ENCODE data around the gene TWIST2. TPM values are rescaled to one million over a fixed set of nuclear protein-coding genes. Genes with fewer than 3 reads are reported as not detected.

Gene TWIST2
- total and polyA plus RNA-seq, 10 of the 15 experiments (the other 5 are each of a cell fraction or from before 2014, with no cell fraction given), result not detected

DNA sequence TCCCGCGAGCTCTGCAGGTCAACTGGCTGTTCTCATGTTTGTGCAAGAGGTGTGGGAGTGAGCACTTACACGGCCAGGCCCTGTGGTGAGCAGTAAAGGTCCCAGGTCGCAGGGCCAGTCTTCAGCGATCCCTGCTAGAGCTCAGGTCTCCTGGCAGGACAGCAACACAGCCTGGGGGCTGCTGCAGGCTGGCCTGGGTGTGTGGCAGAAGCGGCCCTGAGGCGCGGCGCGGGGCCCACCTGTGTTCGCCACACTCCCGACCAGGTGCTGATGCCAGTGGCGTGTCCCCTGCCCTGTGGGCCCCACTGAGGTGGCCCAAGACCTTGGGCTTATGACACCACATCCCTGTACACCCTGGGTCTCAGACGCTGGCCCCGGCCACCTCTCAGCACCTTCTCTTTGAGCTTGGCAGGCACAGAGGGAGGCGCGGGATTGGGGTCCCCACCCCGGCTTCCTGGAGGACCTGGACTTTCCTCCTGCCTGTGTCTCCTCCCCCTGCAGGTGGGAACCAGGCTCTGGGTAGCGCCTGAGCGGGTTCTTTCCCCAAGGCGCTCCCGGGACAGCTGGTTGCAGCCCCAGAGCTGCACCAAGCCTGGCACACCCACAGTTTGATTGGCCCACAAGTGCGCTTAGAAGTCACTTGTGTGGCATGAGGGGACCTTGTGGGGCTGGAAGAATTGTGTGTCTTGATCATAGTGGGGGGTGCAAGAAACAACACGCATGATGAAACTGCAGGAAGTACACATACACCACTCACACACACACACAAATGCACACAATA, 59.2 kb downstream of the TWIST2 start:
- no peaks in the 10 kb centered on the region for H3K79me2 ChIP-seq (ENCODE audit: control insufficient read depth, insufficient read depth, low read length)
- no peak overlapping the region for H3K4me2 ChIP-seq (ENCODE audit: control insufficient read depth, insufficient read depth)
- H4K20me1 ChIP-seq (ENCODE audit: control insufficient read depth, insufficient read depth), result no peaks in the 10 kb centered on the region
- in situ Hi-C loops (cut with MboI), result no loop called here
- H3K27me3 ChIP-seq (replicated peaks in 1 of 2; ENCODE audit: control insufficient read depth in 2 of 2, insufficient read depth in 2 of 2, low read length in 1 of 2), result no peaks in the 10 kb centered on the region
- 61% methylated on average over 16 of the region's 24 CpGs for WGBS (ENCODE audit: insufficient coverage, insufficient replicate concordance, low lambda C conversion rate, missing lambda C conversion rate)
- POLR2A ChIA-PET, result no interaction called here
- TF ChIP-seq, protein P1, sequence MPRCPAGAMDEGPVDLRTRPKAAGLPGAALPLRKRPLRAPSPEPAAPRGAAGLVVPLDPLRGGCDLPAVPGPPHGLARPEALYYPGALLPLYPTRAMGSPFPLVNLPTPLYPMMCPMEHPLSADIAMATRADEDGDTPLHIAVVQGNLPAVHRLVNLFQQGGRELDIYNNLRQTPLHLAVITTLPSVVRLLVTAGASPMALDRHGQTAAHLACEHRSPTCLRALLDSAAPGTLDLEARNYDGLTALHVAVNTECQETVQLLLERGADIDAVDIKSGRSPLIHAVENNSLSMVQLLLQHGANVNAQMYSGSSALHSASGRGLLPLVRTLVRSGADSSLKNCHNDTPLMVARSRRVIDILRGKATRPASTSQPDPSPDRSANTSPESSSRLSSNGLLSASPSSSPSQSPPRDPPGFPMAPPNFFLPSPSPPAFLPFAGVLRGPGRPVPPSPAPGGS (IDR thresholded peaks at IDR 0.05; ENCODE audit: borderline replicate concordance, insufficient read depth, low read depth, low read length, poor library complexity, severe bottlenecking), result no peak
- TF ChIP-seq NFXL1 (IDR thresholded peaks at IDR 0.05; ENCODE audit: borderline replicate concordance), result no peak
- TF ChIP-seq, protein P2, sequence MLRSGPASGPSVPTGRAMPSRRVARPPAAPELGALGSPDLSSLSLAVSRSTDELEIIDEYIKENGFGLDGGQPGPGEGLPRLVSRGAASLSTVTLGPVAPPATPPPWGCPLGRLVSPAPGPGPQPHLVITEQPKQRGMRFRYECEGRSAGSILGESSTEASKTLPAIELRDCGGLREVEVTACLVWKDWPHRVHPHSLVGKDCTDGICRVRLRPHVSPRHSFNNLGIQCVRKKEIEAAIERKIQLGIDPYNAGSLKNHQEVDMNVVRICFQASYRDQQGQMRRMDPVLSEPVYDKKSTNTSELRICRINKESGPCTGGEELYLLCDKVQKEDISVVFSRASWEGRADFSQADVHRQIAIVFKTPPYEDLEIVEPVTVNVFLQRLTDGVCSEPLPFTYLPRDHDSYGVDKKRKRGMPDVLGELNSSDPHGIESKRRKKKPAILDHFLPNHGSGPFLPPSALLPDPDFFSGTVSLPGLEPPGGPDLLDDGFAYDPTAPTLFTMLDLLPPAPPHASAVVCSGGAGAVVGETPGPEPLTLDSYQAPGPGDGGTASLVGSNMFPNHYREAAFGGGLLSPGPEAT (IDR thresholded peaks at IDR 0.05; ENCODE audit: low read depth), result no peak
- TF ChIP-seq, protein P3, sequence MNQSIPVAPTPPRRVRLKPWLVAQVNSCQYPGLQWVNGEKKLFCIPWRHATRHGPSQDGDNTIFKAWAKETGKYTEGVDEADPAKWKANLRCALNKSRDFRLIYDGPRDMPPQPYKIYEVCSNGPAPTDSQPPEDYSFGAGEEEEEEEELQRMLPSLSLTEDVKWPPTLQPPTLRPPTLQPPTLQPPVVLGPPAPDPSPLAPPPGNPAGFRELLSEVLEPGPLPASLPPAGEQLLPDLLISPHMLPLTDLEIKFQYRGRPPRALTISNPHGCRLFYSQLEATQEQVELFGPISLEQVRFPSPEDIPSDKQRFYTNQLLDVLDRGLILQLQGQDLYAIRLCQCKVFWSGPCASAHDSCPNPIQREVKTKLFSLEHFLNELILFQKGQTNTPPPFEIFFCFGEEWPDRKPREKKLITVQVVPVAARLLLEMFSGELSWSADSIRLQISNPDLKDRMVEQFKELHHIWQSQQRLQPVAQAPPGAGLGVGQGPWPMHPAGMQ (IDR thresholded peaks at IDR 0.05; ENCODE audit: borderline replicate concordance), result no peak
- TF ChIP-seq, protein P4, sequence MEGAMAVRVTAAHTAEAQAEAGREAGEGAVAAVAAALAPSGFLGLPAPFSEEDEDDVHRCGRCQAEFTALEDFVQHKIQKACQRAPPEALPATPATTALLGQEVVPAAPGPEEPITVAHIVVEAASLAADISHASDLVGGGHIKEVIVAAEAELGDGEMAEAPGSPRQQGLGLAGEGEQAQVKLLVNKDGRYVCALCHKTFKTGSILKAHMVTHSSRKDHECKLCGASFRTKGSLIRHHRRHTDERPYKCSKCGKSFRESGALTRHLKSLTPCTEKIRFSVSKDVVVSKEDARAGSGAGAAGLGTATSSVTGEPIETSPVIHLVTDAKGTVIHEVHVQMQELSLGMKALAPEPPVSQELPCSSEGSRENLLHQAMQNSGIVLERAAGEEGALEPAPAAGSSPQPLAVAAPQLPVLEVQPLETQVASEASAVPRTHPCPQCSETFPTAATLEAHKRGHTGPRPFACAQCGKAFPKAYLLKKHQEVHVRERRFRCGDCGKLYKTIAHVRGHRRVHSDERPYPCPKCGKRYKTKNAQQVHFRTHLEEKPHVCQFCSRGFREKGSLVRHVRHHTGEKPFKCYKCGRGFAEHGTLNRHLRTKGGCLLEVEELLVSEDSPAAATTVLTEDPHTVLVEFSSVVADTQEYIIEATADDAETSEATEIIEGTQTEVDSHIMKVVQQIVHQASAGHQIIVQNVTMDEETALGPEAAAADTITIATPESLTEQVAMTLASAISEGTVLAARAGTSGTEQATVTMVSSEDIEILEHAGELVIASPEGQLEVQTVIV (IDR thresholded peaks at IDR 0.05; ENCODE audit: borderline replicate concordance, partially characterized antibody), result no peak
- SMC1A ChIA-PET (ENCODE audit: uncharacterized antibody, unreplicated experiment), result no interaction called here
- no peak for ATAC-seq
- no peak for DNase-seq (ENCODE audit: low read depth, low spot score)
- CTCF ChIA-PET, result no interaction called here
- H3K9me3 ChIP-seq (replicated peaks; ENCODE audit: control insufficient read depth, insufficient read depth, low read length), result no peaks in the 10 kb centered on the region; the same call in 2 of the 3 replicates
- intact Hi-C loops (cut with micrococcal nuclease; ENCODE audit: unreplicated experiment), result no loop called here
- BruUV-seq (replicated peaks), result no TSS peak
- H3K9ac ChIP-seq (ENCODE audit: control insufficient read depth, insufficient read depth, low read length), result no peak overlapping the region
- RAD21 ChIA-PET (ENCODE audit: unreplicated experiment), result no interaction called here
- no peak for FAIRE-seq
- H3K4me1 ChIP-seq (ENCODE audit: control insufficient read depth, insufficient read depth, low read length), result no peaks in the 10 kb centered on the region
- no peak overlapping the region for H3K27ac ChIP-seq (ENCODE audit: control insufficient read depth, insufficient read depth)
- no peak overlapping the region for H2AFZ ChIP-seq (ENCODE audit: control insufficient read depth, low read depth, low read length)
- no peak overlapping the region for H3K4me3 ChIP-seq
- no peaks in the 10 kb centered on the region for H3K36me3 ChIP-seq (ENCODE audit: control insufficient read depth in 2 of 2, insufficient read depth in 2 of 2, low read length in 1 of 2)
